GM23338 (cell line): ENCODE results near the gene SMC5.

Experiments
- CREB1 ChIP-seq: fragments of 250-450 bp; sonication (Bioruptor Pico); IDR thresholded peaks from 2 replicates; pipeline ENCODE4 v1.5.0; 2020; ENCODE audit warnings: low read depth, mild to moderate bottlenecking, moderate library complexity
- CTCF ChIP-seq, 2 experiments: fragments of 200-600 bp in 1 of 2; sonication (generic) in 1 of 2; conservative IDR thresholded peaks; 2 replicates each; pipeline versions ENCODE4 v1.5.1 to v1.6.1; 2016 to 2017; ENCODE audit warnings: antibody characterized with exemption in 2 of 2, low read depth in 2 of 2, mild to moderate bottlenecking in 2 of 2, moderate library complexity in 1 of 2
- ETS1 ChIP-seq: IDR thresholded peaks from 2 replicates; pipeline ENCODE4 v1.6.1; 2016; ENCODE audit warnings: antibody characterized with exemption
- EZH2 ChIP-seq: fragments of 200-600 bp; sonication (generic); IDR thresholded peaks from one replicate; pipeline ENCODE4 v1.8.0; 2017; ENCODE audit warnings: antibody characterized with exemption, mild to moderate bottlenecking, low read depth; ENCODE audit not compliant: unreplicated experiment
- EZH2phosphoT487 ChIP-seq: fragments of 200-600 bp; sonication (generic); IDR thresholded peaks from one replicate; pipeline ENCODE4 v1.8.1; 2018; ENCODE audit warnings: antibody characterized with exemption; ENCODE audit not compliant: unreplicated experiment
- JUNB ChIP-seq: IDR thresholded peaks from one replicate; pipeline ENCODE4 v1.6.1; 2016; ENCODE audit warnings: antibody characterized with exemption; ENCODE audit not compliant: unreplicated experiment
- NANOG ChIP-seq: IDR thresholded peaks from 2 replicates; pipeline ENCODE4 v1.6.1; 2016; ENCODE audit warnings: antibody characterized with exemption, borderline replicate concordance
- POLR2AphosphoS5 ChIP-seq: IDR thresholded peaks from 2 replicates; pipeline ENCODE4 v1.6.1; 2016; ENCODE audit warnings: antibody characterized with exemption, low read depth
- REST ChIP-seq: IDR thresholded peaks from one replicate; pipeline ENCODE4 v1.6.1; 2018; ENCODE audit warnings: antibody characterized with exemption; ENCODE audit not compliant: unreplicated experiment
- STAT1 ChIP-seq: IDR thresholded peaks from one replicate; pipeline ENCODE4 v1.6.1; 2016; ENCODE audit warnings: antibody characterized with exemption; ENCODE audit not compliant: unreplicated experiment
- ZNF114 ChIP-seq: fragments of 250-450 bp; sonication (Bioruptor Pico); IDR thresholded peaks from 2 replicates; pipeline ENCODE4 v1.5.0; 2020; ENCODE audit warnings: mild to moderate bottlenecking, moderate library complexity
- ZNF331 ChIP-seq: fragments of 250-450 bp; sonication (Bioruptor Pico); IDR thresholded peaks from 2 replicates; pipeline ENCODE4 v1.5.0; 2020; ENCODE audit warnings: low read depth, mild to moderate bottlenecking, moderate library complexity
- ZNF462 ChIP-seq: fragments of 250-450 bp; sonication (Bioruptor Pico); IDR thresholded peaks from 2 replicates; pipeline ENCODE4 v1.5.0; 2020; ENCODE audit warnings: mild to moderate bottlenecking, moderate library complexity

- TF ChIP-seq CTCF (conservative IDR thresholded peaks at IDR 0.05; ENCODE audit: low read depth in 2 of 2), result no peak
- no peak for TF ChIP-seq CREB1
- no peak for TF ChIP-seq EZH2
- TF ChIP-seq ZNF114 (CRISPR knock-in tag), result no peak
- no peak for TF ChIP-seq POLR2AphosphoS5
- TF ChIP-seq ZNF331 (CRISPR knock-in tag), result no peak
- no peak for TF ChIP-seq EZH2phosphoT487
- TF ChIP-seq JUNB, result no peak
- TF ChIP-seq NANOG, result no peak
- TF ChIP-seq REST, result no peak
- no peak for TF ChIP-seq STAT1
- TF ChIP-seq ETS1, result no peak
- no peak for TF ChIP-seq ZNF462 (CRISPR knock-in tag)
Measured at GRCh38 chr9:70395652-70396051, 136.9 kb downstream of the SMC5 start.
